Measurements from ENCODE around the gene CD27.
A peak's percentile ranks its signal among the peaks of the same experiment; 100 is the strongest.
"Not testable (repeated sequence)": the region's sequence is repeated elsewhere in the genome, so short reads cannot be mapped to it uniquely, and the experiment has no call there.

Gene CD27

GRCh38 chr12:6471989-6472360 is 27.2 kb downstream of the CD27 start:
- no peak for TF ChIP-seq ZNF274 (IDR thresholded peaks at IDR 0.05; ENCODE audit: low read depth, low read length)

GRCh38 chr12:6472491-6472890 is 27.7 kb downstream of the CD27 start:
- no peak for TF ChIP-seq ZNF274 (IDR thresholded peaks at IDR 0.05; ENCODE audit: low read depth, low read length)
- no peak overlapping the region for H3K4me3 ChIP-seq (ENCODE audit: low read length)

More at GRCh38 chr12:6471989-6472360, 27.2 kb downstream of the CD27 start:
- no peak overlapping the region for H3K4me3 ChIP-seq (ENCODE audit: low read length)

- H3K4me3 ChIP-seq (ENCODE audit: low read length) = not testable (repeated sequence)
These were observed 30.6 kb downstream of the CD27 start for GRCh38 chr12:6475233-6475975.

GRCh38 chr12:6476489-6476888 is 31.7 kb downstream of the CD27 start:
- H3K4me3 ChIP-seq (ENCODE audit: low read length) = no peak overlapping the region

GRCh38 chr12:6477601-6478377 is 33.0 kb downstream of the CD27 start:
- H3K4me3 ChIP-seq (ENCODE audit: low read length) = not testable (repeated sequence)

More at GRCh38 chr12:6476489-6476888, 31.7 kb downstream of the CD27 start:
- no peak for TF ChIP-seq ZNF274 (IDR thresholded peaks at IDR 0.05; ENCODE audit: low read depth, low read length)

- no peak for TF ChIP-seq ZNF274 (IDR thresholded peaks at IDR 0.05; ENCODE audit: low read depth, low read length)
- H3K4me3 ChIP-seq (ENCODE audit: low read length) = no peak overlapping the region
These were observed 33.7 kb downstream of the CD27 start for GRCh38 chr12:6478416-6478815.

GRCh38 chr12:6488240-6488639 is 43.5 kb downstream of the CD27 start:
- no peak for TF ChIP-seq ZNF274 (IDR thresholded peaks at IDR 0.05; ENCODE audit: low read depth, low read length)
- no peak overlapping the region for H3K4me3 ChIP-seq (ENCODE audit: low read length)

GRCh38 chr12:6489449-6489848 is 44.7 kb downstream of the CD27 start:
- no peak overlapping the region for H3K4me3 ChIP-seq (ENCODE audit: low read length)
- TF ChIP-seq ZNF274 (IDR thresholded peaks at IDR 0.05; ENCODE audit: low read depth, low read length) = no peak

- H3K4me3 ChIP-seq (ENCODE audit: low read length) = not testable (repeated sequence)
These were observed 45.9 kb downstream of the CD27 start for GRCh38 chr12:6490673-6491072.

GRCh38 chr12:6492838-6493496 is 48.2 kb downstream of the CD27 start, which contains the start of gene MRPL51:
Gene MRPL51 (minus strand): TSS chr12:6493262. CDS start chr12:6493136, 126 bp downstream.
- H3K4me3 ChIP-seq (ENCODE audit: low read length) = peak within 1 kb of the TSS; percentile 96
- no peak for TF ChIP-seq ZNF274 (IDR thresholded peaks at IDR 0.05; ENCODE audit: low read depth, low read length)

- no peak for TF ChIP-seq ZNF274 (IDR thresholded peaks at IDR 0.05; ENCODE audit: low read depth, low read length)
- peak within 1 kb of the TSS; percentile 96 for H3K4me3 ChIP-seq (ENCODE audit: low read length)
These were observed 48.9 kb downstream of the CD27 start, which contains the start of gene NCAPD2 for GRCh38 chr12:6493497-6494257. Gene NCAPD2 (plus strand): TSS chr12:6494102. CDS start chr12:6495099, 997 bp downstream.

- peak overlapping the region; percentile 96 for H3K4me3 ChIP-seq (ENCODE audit: low read length)
- no peak for TF ChIP-seq ZNF274 (IDR thresholded peaks at IDR 0.05; ENCODE audit: low read depth, low read length)
These were observed 49.5 kb downstream of the CD27 start for GRCh38 chr12:6494258-6494743.

- TF ChIP-seq ZNF274 (IDR thresholded peaks at IDR 0.05; ENCODE audit: low read depth, low read length) = no peak
- peak overlapping the region; percentile 96 for H3K4me3 ChIP-seq (ENCODE audit: low read length)
These were observed 50.2 kb downstream of the CD27 start for GRCh38 chr12:6494968-6495367.

GRCh38 chr12:6497291-6497690 is 52.5 kb downstream of the CD27 start:
- H3K4me3 ChIP-seq (ENCODE audit: low read length) = not testable (repeated sequence)
